ENCODE measurements around the gene PAX8.
"Not testable (repeated sequence)": the region's sequence is repeated elsewhere in the genome, so short reads cannot be mapped to it uniquely, and the experiment has no call there.

PAX8 gene

DNA sequence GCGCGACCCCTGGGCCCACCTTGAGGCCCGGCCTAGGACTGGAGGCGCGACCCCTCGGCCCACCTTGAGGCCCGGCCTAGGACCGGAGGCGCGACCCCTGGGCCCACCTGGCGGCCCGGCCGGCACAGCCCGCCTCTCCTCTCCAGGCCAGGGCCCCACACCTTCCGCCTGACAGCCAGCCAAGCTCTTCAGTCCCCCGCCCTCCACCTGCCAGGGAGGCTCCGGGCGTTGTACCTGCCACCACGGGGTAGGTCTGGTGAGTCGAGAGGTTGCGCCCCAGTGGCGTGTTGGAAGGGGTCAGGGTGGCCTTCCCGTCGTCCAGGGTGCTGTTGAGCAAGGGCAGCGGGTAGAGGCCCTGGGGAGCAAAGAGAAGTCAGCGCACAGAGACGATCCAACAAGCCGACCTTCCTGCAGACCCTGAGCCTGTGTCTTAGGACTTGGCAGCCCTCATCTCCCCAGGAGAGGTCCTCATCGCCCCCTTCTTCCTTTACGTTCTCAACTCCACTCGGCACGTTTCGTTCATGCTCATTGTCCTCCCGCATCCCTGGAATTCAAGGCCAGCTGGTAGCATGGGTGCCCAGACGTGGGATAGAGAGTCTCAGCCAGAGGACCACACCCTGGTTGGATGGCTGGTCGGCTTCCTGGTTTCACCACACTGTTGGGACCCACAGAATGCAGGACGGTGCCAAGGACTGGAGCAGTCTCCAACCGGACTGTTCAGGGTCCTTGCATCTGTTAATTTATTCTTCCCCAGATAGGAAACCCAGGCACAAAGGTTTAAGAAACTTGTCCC is 42.2 kb downstream of the PAX8 start:
- DNase-seq = no peak

DNA sequence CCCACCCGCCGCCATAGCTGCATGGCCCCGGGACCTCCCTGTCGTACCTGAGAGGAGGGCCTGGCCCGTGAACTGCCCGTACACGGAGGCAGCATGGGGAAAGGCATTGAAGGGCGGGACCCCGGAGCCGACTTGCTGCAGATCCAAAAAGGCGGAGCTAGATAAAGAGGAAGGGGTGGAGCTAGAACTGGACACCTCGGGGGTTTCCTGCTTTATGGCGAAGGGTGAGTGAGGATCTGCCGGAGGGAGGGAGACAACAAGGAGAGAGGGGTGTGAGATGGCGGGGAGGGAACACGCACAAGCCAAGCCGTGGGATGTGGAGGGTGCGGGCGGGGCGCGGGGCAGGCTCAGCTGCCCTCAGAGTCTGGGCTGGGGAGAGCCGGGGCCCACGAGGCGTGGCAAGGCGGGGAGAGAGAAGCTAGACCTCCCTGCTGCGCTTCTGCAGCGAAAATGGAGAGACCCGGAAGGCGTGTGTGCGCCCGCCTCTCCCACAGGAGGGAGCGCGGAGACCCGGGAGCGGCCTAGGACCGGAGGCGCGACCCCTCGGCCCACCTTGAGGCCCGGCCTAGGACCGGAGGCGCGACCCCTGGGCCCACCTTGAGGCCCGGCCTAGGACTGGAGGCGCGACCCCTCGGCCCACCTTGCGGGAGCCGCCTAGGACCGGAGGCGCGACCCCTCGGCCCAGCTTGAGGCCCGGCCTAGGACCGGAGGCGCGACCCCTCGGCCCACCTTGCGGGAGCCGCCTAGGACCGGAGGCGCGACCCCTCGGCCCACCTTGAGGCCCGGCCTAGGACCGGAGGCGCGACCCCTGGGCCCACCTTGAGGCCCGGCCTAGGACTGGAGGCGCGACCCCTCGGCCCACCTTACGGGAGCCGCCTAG is 43.1 kb downstream of the PAX8 start:
- DNase-seq = not testable (repeated sequence)

DNA sequence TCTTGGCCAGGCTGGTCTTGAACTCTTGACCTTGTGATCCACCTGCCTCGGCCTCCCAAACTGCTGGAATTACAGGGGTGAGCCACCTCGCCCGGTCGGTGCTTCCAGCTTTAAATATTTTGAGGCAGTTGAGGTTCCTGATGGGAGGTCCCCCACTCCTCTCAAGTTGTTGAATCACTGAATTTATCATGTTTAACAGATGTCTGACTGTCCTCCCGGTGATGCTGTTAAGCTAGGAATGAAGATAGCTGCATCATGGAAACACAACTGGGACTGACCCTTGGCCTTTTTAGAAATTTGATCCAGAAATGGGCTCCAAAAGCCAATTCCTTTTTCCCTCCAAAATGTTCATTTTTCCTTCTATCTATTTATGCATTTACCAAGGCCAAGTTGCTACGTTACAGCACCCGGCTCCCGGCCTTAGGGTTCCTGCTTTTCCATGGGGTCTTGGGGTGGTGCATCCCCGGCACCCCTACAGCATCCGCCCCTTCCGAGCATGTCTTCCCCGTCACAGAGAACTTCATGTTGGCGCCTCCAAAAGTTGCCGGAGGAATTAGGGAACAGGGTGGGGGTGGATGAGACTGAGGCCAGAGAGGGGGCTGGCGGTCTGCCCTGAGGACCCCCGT is 43.9 kb downstream of the PAX8 start:
- DNase-seq = no peak

DNA sequence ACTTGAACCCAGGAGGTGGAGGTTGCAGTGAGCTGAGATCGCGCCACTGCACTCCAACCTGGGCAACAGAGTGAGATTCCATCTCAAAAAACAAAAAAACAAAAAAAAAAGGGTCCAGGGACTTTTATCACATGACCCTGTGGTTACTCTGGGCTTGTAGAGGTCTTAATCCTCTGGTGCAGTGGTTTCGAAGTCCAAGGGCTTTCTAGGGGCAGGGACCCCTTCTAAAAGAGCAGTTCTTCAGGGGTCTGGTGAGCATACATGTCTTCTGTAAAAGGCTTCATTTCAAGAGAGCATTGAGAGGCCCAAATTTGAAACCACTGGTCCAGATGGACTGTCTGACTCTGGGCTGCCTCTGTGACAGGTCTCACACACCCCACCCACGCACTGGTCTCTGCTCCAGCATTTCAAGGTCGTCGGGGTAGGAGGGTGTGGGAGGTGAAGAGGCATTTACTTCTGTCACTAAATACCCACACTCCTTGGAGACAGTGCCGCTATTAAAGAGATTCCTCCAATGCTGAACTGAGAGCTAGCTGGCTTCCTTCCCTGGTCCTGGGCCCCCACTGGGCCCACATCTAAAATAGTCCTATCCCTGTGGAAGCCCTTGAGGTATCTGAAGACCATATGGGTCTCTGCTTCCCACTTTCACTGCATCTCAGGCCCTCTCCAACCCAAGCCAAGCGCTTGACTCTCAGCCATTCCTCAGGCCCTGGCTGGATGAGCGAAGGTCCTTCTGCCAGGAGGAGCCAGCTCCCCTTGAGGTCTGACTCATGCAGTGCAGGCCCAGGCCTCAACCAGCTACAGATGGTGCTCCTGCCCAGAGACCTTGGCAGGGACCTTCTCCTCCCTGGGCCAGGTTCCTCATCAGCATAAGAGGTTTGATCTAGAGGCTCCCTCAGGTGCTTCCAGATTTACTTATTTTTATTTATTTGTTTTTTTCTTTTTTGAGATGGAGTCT is 44.8 kb downstream of the PAX8 start:
- no peak for DNase-seq

DNA sequence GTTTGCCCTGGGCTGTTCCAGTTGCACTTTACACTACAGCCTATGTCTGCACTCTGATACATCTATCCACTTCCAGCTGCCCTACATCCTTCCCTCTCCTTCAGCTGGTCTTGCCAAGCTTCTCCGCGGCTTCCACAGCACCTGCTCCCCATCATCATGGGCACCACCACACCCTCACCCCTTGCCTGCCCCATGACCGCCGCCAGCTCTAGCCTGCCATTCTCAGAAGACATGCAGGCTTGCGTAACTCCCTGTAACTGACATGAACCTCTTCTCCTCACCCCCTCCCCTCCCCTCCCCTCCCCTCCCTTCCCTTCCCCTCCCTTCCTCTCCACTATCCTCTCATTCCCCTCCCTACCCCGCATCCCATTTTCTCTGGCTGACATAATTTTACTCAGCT is 46.0 kb downstream of the PAX8 start:
- peak; percentile 24 for DNase-seq

DNA sequence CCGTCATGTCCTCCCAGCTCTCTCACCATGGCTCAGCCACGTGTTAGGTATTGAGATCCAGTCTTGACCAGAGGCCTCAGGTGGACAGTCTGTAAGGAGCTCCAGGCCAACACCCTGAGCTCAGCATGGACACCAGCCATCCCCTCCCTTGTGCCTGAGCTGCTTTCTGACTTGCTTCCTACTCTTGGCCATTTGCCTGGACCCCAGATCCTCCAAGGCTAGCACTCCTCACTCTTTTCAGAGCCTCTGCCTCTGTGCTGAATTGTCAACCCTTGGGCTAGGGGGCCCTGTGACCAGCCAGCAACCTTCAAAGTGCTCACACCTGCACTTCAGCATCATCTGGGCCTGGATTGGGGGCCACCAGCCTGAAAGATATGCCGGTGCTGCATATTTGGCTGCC is 46.6 kb downstream of the PAX8 start:
- no peak for DNase-seq

DNA sequence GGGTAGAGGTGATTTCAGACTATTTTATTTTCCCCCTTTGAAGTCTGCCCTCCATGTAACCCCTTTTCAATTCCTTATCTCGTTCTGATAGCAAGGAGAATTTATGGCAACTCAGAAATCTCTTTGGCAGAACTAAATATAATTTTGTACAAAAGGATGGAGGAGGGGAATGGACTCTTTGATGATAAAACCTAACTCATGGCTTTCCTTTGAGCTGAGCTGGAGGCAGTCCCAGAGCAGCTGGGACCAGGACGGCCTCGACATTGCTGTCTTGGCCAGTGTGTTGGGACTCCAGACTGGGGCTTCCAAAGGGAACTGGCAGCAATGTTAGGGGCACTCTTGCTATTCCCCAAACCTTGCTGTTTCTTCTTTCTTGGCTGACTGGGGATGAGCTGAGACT is 47.7 kb downstream of the PAX8 start:
- no peak for DNase-seq

DNA sequence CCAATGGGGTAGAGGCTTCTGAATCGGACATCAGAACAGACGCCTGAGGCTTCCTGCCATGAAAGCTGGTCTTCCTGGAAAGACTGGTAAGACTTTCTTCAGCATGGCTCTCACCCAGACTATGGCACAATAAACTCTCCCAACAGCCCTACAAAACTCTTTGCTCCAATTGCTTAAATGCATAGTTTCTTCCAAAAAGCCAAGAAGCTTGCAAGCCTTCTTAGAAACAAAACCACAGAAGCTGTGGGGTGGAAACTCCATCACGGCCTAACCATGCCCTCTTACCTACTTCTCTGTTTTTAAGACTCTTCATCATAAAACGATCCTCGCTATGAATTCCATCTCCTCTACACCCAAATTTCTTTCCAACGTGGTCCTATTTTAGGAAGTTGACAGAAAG is 48.2 kb downstream of the PAX8 start:
- peak; percentile 84 for DNase-seq

DNA sequence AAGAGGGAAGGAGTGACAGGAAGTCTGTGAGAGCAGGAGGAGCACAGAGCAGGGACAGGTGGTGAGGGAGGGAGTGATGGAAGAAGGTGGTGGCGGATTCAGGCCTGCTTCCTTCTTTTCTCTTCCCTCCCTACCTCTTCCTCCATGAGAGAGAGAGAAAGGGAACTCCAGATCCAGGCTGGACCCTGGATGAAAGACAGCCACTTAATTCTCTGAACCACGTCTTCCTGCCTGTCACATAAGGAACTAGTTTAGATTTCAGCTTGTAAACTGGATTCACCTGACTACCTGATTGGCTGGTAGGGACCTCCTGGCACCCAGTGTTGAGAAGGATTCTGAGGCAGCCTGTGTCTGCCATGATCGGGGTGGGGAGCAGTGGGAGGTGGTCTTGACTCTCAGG is 48.9 kb downstream of the PAX8 start:
- DNase-seq = no peak

DNA sequence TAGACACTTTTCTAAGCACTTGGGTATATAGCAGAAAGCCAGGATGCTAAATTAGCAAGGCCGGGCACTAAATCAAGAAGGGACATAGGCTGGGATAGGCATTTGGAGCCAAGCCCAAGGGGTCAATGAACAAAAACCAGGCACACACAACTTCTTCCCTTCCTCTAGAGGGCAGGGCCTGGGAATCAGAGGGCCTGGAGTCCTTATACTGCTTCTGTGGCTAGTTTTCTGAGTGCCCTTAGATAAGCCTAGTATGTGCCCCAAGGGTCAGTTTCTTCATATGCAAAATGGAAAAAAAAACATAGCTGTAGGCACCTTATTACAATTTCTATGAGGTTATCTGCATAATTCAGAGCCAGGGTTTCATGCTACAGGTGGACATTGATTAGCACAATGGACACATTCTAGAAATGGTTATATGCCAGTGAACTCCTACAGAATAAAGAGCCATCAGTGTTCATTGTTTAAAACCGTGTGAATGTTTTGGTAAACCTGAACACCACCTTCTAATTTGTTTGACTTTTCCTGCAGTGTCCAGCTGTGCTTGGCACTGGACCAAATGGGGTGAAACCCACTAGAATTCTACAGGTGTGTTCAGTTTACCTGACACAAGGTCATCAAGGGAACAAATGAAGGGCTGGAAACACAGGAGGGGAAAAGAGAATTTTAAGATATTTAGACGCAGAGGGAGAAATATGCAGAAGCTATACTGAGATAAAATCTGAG is 49.6 kb downstream of the PAX8 start:
- no peak for DNase-seq

DNA sequence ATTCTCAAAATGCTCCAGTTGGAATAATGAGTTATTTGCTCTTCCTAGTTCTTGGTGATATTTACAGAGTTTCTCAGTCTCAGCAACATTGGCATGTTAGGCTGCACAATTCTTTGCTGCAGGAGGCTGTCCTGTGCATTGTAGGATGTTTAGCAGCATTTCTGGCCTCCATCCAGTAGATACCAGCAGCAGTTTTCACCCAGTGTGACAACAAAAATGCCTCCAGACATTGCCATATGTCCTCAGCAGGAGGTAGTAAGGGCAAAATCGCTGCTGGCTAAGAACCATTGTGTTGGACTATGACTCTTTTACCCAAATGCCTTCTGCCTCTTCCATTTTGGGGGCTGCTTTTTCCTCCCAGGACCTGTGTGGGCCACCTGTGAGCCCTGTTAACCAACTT is 50.4 kb downstream of the PAX8 start:
- DNase-seq = no peak

DNA sequence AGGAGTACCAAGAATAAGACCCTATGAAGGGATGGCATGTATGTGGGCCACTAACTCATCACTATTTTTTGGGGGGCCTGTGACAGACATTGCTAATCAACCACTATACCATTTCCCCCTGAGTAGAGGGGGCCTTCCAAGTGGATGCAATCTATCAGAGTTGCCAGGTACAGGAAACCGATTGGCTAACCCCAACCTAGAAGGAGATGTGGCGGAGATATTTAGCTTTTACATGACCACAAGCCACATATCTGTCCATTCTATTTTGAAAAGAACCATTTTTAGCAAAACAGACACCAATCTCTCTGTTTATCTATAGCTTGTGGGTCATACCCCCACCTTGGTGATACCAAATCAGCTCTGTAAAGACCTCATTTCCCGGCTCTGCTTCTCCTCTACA is 51.0 kb downstream of the PAX8 start:
- peak; percentile 9 for DNase-seq

DNA sequence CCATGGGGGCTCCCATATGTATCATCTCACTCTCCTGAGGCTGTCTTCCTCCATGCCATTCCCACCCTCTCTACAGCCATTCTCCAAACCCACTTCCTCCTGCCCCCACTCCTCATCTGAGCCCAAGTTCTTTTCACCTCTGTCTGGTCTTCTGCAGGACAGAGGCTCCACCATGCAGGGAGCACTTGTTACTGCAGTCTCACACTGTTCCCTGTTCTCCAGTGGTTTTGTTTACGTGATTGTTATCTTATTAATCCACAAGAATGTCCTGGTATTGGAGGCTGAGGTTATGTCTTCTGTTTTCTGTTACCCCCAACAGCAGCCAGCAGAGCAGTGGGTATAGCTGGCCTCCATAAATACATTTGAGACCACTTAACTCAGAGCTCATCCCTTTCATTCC is 51.4 kb downstream of the PAX8 start:
- no peak for DNase-seq

DNA sequence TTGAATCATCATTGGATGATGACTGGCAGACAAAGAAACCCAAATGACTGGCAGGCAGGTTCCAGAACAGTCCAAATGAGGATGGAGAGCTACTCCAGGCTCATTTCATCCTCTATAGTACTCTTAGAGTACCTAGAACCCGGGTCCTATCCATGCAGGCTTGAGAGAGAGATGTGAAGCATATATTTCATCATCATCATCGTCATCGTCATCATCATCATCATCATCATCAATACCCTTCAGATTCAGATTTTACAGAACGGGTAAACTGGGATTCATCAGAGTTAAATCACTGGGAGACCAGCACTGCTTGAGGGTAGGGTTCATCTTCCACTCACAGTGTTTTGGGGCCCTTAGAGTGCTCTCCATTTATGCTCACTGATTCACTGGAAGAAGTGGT is 52.3 kb downstream of the PAX8 start:
- no peak for DNase-seq

DNA sequence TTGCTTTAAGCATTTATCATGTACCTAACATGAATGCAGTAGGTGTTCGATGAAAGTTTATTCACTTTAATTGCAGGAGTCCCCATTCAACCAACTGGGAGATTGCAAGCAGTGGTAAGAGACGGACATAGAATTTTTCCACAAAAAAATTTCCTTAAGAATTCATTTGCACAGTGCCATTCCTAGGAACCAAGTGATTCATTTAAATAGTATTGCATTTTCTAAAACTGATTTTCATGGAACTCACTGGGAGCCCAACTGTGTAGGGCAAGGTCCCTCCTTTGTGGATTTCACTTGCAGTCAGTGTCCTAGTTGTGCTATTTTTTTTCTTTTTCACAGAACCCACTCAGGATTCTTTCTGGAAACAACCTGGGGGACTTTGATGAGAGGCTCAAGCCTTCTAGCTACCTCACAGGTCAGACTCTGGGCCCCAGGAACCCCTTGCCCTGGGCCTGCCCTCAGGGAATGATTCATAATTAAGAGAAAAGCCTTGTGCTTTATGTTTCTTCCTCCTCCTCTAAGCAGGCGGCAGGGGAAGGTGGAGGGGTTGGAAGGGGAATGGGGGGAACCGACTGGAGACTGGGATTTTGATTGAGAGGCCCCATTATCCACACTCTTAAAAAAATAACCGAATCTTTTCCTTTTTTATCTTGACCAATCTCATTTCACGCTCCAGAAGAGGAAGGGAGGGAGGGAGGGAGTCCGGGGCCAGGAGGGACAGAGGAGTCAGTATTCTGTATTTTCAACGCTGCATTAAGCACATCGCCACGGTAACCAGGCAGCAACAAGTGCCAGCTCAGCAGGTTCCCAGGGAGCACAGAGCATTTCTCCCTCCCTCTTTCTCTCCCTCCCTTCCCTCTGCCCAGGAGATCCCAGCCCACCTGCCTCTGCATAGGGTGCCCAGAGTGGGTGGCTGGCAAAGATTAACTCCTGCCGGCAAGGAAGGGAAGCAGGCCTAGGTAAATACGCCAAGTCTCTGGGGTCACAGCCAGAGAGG is 53.2 kb downstream of the PAX8 start:
- no peak for DNase-seq

DNA sequence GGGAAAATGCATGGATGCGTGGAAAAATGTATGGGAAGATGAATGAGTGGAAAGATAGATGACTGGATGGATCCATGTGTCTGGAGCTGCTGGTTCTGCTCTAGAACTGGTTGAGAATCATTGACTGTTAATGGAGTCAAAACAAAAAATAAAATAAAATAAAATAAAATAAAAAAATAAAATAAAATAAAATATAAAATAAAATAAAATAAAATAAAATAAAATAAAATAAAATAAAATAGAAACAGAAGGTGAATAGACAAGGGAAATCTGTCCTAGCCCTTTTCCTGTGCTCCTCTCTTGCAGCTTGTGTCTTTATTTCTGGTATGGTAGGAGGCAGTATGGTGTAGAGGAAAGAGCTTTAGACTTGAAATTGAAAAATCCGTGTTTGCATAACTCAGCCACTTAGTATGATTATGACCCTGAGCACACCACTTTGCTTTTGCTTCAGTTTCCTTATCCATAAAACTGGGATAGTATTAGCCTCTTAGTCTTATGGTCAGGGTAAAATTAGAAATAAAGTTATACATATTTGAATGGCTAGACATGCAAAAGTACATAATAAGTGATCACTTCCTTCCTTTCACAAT is 54.0 kb downstream of the PAX8 start:
- no peak for DNase-seq

DNA sequence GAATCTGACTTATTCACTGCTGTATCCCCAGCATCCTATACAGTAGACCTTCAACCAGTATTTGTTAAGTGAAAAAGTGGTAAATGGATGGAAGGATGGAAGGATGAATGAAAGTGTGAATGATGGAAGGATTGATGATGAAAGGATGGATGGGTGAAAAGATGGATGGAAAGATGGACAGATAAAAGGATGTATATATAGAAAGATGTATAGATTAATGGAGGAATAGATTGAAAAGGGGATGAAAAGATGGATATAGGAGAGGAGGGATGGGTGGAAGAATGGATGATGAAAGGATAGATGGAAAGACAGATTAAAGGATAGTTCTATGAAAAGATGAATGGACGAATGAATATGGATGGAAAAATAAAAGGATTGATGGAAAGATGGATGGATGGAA is 54.9 kb downstream of the PAX8 start:
- no peak for DNase-seq

DNA sequence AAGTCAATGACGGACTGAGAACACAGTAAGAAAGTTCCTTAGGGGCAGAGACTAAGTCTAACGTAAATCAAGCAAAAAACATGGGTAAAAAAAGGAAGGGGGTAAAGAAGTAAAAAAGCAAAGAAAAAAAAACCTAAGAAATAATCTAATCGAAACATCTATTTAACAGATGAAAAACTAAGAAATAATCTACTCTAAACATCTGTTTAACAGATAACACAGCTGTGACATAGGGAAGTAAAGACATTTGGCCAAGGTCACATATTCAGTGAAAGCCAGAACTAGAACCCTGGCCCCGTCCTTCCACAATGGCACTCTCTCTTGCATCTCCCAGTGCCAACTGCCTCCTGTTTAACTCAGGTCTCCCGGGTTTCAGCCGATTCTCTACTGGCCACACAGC is 56.9 kb downstream of the PAX8 start:
- DNase-seq = no peak

DNA sequence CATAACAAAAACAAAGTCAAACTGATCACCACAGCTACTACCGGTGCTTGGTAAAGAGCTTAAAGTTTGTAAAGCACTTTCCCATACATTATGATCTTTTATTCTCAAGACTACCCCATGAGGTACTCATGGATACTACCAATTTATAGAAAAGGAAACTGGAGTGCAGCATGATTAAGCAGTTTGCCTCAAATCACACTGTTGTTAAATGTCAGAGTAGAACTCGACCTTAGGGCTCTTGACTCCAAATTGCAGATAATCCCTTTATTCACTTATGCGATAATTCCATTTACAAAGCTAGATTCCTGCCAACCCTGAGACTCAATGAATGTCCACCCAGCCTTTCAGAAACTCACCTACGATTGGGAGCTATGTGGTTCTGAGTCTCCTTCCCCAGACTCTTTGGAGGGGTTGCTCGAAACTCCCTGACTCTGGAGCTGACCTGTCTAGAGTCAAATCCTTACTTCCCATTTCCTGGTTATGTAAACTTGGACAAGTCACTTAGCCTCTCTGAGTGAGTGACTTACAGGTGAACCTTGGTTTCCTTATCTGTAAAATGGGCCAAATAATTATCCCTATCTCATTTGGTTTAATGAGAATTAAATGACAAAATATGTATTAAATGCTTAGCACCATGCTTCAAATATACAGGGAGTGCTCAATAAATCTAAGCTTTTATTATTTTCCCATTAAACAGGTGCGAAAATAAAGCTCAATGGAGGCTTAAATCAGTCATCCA is 57.6 kb downstream of the PAX8 start:
- no peak for DNase-seq
